ENCODE data around the gene MFAP2. TPM values are rescaled to one million over a fixed set of nuclear protein-coding genes. Genes with fewer than 3 reads are reported as not detected.

Gene MFAP2
- total RNA-seq, 1 experiment from 2014 or later = 141 TPM

- DNase-seq (ENCODE audit: low spot score) = no peak
- Mint-ChIP-seq H3K27ac (no peak overlapping the region), H3K9me3 (no peaks in the 10 kb centered on the region), H3K36me3 (peaks cover 57% of the 10 kb centered on the region), H3K4me1 (no peaks in the 10 kb centered on the region), H3K4me3 (no peak overlapping the region), H3K27me3 (ENCODE audit: low read depth) (no peaks in the 10 kb centered on the region)
- TF ChIP-seq ZNF396 (CRISPR knock-in tag; IDR thresholded peaks at IDR 0.05; ENCODE audit: borderline replicate concordance) (no peak), ZNF425 (CRISPR knock-in tag; conservative IDR thresholded peaks at IDR 0.05) (no peak)
- POLR2A ChIA-PET = no interaction called here
- CTCF ChIA-PET = interaction anchor here (0.9 to 1.2 kb wide), 2 partner anchors 18 to 76 kb away, joined by 3 to 4 read pairs; no protein-coding TSS in a partner anchor
- no peak for ATAC-seq
These were observed 47.5 kb upstream of the MFAP2 start for GRCh38 chr1:17027900-17028299.

GRCh38 chr1:17027403-17027802 lies 47.0 kb upstream of the MFAP2 start:
- no peak overlapping the region for H3K4me3 Mint-ChIP-seq
- no peaks in the 10 kb centered on the region for H3K9me3 Mint-ChIP-seq
- ChIA-PET POLR2A (no interaction called here), CTCF (interaction anchor here (1.2 to 1.3 kb wide), 2 partner anchors 19 to 76 kb away, joined by 4 read pairs; no protein-coding TSS in a partner anchor)
- H3K36me3 Mint-ChIP-seq = peaks cover 57% of the 10 kb centered on the region
- H3K27ac Mint-ChIP-seq = no peak overlapping the region
- no peaks in the 10 kb centered on the region for H3K4me1 Mint-ChIP-seq
- no peak for TF ChIP-seq ATF3 (CRISPR knock-in tag; conservative IDR thresholded peaks at IDR 0.05)
- no peak for TF ChIP-seq NFATC4 (CRISPR knock-in tag; IDR thresholded peaks at IDR 0.05)
- no peak for TF ChIP-seq ZNF671 (CRISPR knock-in tag; IDR thresholded peaks at IDR 0.05)
- no peak for TF ChIP-seq AFF4 (CRISPR knock-in tag; IDR thresholded peaks at IDR 0.05; ENCODE audit: borderline replicate concordance)
- no peak for TF ChIP-seq TP53 (CRISPR knock-in tag; IDR thresholded peaks at IDR 0.05)
- TF ChIP-seq ZNF219 (CRISPR knock-in tag; IDR thresholded peaks at IDR 0.05; ENCODE audit: borderline replicate concordance) = no peak
- TF ChIP-seq TEAD1 (CRISPR knock-in tag; IDR thresholded peaks at IDR 0.05) = no peak
- TF ChIP-seq FOXJ3 (CRISPR knock-in tag; IDR thresholded peaks at IDR 0.05; ENCODE audit: borderline replicate concordance) = no peak
- DNase-seq (ENCODE audit: low spot score) (no peak), ATAC-seq (no peak)
- no peaks in the 10 kb centered on the region for H3K27me3 Mint-ChIP-seq (ENCODE audit: low read depth)

GRCh38 chr1:17024721-17025120 lies 44.3 kb upstream of the MFAP2 start:
- Mint-ChIP-seq H3K27me3 (ENCODE audit: low read depth) (no peaks in the 10 kb centered on the region), H3K36me3 (peaks cover 75% of the 10 kb centered on the region), H3K4me1 (no peaks in the 10 kb centered on the region), H3K27ac (no peak overlapping the region), H3K4me3 (no peak overlapping the region), H3K9me3 (no peaks in the 10 kb centered on the region)
- TF ChIP-seq ZNF423 (CRISPR knock-in tag; IDR thresholded peaks at IDR 0.05) (no peak), NFATC4 (CRISPR knock-in tag; IDR thresholded peaks at IDR 0.05) (no peak), TEAD4 (CRISPR knock-in tag; IDR thresholded peaks at IDR 0.05) (no peak), ZSCAN18 (CRISPR knock-in tag; IDR thresholded peaks at IDR 0.05) (no peak), JUN (CRISPR knock-in tag; IDR thresholded peaks at IDR 0.05) (no peak), ATF6 (CRISPR knock-in tag; IDR thresholded peaks at IDR 0.05) (no peak), ZNF671 (CRISPR knock-in tag; IDR thresholded peaks at IDR 0.05) (no peak), FOXP1 (CRISPR knock-in tag; IDR thresholded peaks at IDR 0.05; ENCODE audit: borderline replicate concordance) (no peak), ZBTB43 (CRISPR knock-in tag; IDR thresholded peaks at IDR 0.05) (no peak), ZNF512 (CRISPR knock-in tag; IDR thresholded peaks at IDR 0.05; ENCODE audit: borderline replicate concordance) (no peak), MXD4 (CRISPR knock-in tag; IDR thresholded peaks at IDR 0.05; ENCODE audit: borderline replicate concordance) (no peak), KAT7 (CRISPR knock-in tag; IDR thresholded peaks at IDR 0.05; ENCODE audit: borderline replicate concordance) (no peak)
- no peak for ATAC-seq
- DNase-seq (ENCODE audit: low spot score) = no peak
- ChIA-PET POLR2A (no interaction called here), CTCF (interaction anchor here (1.4 kb wide), 1 partner anchor 38 kb away, joined by 5 read pairs; no protein-coding TSS in a partner anchor)
